HG03196 (cell line): ENCODE results near the gene CDC20B.
"Not testable (repeated sequence)": the region's sequence is repeated elsewhere in the genome, so short reads cannot be mapped to it uniquely, and the experiment has no call there.

Experiments used
- ATAC-seq: cut with Tn5 transposase; IDR thresholded peaks from one replicate; pipeline ENCODE4 v1.9.1; 2021; ENCODE audit not compliant: unreplicated experiment

CDC20B gene

DNA sequence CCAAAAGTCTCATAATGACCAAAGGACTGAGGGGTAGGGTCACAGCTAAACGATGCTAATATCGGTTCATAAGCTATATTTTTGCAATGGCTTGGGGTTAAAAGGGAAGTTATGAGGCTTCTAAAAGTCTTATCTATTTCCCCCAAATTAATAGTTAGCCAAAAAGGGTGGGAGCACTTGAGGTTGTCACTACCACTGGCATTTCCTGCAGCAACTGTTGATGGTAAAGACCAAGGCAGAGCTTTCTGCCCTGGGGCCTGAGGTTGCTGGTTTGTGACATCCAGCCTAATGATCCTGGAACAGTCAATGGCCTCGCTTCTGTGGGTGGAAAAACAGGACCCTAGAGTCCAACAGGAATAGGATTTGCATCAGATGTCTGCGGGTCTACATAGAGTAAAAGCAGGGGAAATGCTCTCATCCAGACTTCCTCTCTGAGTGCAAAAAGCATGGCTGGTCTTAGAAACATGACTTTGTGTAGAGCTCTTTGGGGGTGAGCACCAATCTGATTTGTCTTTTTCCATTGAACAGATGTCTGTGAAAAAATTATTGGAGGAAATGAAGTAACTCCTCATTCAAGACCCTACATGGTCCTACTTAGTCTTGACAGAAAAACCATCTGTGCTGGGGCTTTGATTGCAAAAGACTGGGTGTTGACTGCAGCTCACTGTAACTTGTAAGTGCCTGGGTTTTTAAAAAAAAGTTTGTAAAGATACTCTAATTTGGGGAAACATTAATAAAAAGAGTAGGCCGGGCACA, 67.9 kb downstream of the CDC20B start:
- no peak for ATAC-seq

DNA sequence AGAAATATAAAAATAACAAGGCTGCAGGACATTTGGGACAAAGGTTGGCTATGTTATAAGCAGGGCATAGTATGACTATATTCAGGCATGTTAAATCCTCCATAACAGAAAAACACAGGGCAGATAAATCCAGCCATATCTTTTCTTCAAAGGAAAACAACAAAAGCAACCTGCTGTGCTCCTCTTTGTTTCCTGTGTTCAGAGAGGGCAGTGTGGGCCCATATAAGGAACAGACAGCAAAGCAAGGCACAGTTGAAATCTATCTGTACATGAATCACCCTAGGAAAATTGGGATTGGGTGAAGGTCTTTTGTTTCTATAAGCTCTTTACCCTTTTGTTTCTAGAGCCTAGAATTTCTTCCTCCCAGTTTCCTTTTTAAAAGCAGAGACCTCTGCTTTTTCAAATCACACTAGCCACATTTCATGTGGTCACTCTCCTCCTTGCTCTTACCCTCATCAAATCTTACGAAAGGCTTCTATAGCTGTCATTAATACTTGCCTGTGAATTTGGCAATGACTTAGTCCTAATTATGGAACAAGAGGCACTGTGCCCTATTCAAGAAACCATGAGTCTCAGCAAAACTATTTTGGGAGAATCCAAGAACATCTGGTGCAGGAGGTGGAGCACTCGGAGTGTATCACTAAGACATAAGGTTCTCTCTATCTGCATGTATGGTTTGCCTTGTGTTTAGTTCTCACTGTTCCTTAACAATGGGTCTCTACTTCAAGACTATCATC, 68.8 kb downstream of the CDC20B start:
- ATAC-seq: no peak

DNA sequence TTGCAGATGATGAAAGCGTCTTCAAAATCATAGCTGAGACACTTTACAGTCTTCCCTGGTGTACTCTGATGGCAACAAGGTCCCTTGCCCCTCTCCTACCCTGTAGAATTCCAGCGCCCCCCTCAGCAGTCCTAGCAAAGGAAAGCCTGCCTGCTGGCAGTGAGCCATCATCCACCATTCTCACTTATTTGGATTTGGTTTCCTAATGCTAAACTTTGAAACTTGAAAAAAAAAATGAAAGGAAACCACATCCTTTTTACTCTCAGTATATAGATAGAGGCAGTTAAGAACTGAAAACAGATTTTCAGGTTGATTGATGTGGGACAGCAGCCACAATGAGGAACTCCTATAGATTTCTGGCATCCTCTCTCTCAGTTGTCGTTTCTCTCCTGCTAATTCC, 70.6 kb downstream of the CDC20B start, which contains the start of gene GZMA:
TSS of gene GZMA (plus strand) at position 299 of the 400 bp plus-strand sequence. CDS start at position 336, 37 bp downstream.
- ATAC-seq: no peak

DNA sequence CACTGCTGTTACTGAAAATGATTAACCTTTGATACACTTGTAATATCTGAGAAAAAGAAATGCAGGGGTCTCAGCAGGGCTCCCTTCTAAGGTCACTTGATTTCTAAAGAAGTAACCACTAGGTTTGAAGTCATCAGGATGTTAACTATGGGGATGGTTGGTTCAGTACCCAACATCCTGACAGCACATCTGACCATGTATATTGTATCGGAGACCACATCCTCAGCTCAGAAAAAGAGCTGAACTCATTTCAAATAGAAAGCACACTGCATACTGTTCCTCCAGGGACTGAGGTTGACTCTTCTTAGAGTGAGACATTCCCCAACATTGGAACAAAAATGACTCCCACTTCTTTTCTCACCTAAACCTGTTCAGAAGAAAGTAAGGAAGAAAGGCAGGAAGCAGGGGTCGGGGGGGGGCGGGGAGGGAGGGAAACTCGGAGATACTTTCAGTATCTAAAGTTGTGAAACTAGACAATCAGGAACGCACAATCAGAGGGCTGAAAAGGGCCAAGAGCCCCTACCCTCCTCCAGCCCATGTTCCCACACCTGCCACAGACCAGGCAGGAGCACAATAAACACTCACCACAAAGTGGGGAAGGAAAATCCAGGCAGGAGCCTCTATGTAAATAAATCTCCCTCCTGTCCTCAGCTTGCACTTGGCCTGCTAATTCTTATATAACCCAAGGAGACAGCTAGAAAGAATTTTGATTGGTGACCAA, 71.3 kb downstream of the CDC20B start:
- no peak for ATAC-seq

DNA sequence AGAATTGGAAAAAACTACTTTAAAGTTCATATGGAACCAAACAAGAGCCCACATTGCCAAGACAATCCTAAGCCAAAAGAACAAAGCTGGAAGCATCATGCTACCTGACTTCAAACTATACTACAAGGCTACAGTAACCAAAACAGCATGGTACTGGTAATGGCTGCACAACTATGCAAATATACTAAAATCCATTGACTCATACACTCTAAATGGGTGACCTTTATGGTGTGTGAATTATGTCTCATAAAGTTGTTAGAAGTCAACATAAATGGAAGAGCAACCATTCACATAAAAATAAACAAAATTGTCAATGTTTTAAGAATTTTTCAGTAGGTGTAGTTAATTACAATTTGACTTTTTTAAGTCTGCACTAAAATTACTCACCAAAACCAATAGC, 71.8 kb downstream of the CDC20B start:
- not testable (repeated sequence) for ATAC-seq

DNA sequence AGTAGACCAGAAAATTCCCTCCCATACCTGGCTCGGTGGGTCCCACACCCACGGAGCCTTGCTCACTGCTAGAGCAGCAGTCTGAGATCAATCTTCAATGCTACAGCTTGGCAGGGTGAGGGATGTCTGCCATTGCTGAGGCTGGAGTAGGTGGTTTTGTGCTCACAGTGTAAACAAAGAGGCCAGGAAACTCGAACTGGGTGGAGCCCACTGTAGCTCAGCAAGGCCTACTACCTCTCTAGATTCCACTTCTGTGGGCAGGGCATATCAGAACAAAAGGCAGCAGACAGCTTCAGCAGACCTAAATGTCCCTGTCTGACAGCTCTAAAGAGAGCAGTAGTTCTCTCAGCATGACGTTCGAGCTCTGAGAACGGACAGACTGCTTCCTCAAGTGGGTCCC, 76.1 kb downstream of the CDC20B start:
- ATAC-seq: no peak

DNA sequence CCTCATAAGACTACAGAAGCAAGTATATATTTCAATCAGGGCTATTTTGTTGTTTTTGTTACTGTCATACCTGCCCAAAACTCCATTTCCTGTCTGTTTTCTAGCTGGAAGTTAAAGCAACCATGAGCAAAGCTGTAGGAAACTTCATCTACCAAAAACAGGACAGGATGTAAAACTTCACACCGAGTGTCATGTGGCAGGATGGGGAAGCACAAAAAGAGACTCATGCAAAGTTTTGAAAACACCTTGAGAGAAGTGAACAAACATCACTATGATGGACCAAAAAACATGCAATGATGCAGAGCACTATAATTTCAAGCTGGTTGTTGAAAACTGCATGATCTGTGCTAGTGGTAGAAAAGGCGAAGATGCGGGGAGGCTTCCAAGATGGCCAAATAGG, 76.8 kb downstream of the CDC20B start:
- ATAC-seq: no peak

DNA sequence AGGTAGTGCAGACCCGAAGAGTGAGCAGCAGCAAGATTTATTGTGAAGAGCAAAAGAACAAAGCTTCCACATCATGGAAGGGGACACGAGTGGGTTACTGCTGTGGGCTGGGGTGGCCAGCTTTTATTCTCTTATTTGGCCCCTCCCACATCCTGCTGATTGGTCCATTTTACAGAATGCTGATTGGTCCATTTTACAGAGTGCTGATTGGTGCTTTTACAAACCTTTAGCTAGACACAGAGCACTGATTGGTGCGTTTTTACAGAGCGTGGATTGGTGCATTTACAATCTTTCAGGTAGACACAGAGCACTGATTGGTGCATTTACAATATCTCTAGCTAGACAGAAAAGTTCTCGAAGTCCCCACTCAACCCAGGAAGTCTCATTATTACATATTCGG, 82.0 kb downstream of the CDC20B start:
- ATAC-seq: not testable (repeated sequence)

DNA sequence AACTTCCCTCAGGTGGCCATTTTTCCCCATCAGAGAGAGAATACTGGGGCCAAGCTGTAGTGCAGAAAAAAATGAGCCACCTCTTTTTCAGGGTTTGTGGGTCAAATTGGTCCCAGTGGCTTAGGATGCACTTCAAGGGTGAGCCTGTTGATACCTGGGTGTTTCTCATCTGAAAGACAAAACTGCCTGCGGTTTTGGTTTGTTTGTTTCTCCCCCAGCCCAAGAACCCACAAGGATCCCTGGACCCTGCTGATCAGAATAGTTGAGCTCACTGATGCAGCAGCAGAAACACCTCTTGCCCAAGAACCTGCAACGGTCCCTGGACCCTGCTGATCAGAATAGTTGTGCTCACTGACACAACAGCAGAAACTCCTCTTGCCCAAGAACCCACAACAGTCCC, 83.7 kb downstream of the CDC20B start:
- not testable (repeated sequence) for ATAC-seq

DNA sequence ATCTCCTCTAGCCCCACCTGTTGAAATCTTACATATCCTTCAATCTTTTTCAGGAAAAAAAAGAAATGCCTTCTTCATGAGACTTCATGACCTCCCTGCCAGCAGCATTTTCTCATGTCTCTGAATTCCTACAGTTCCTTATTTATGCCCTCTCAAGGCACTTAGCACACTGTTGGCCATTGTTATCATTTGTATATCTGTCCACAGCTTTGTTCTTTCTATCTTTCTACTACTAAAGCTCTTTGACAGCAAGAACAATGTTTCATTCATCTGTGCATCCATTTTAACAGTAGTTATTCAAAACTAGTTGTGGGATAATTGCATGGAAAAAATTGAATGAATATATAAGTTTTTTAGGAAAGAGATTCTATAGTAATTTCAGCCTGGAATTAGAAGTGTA, 91.4 kb downstream of the CDC20B start:
- no peak for ATAC-seq

DNA sequence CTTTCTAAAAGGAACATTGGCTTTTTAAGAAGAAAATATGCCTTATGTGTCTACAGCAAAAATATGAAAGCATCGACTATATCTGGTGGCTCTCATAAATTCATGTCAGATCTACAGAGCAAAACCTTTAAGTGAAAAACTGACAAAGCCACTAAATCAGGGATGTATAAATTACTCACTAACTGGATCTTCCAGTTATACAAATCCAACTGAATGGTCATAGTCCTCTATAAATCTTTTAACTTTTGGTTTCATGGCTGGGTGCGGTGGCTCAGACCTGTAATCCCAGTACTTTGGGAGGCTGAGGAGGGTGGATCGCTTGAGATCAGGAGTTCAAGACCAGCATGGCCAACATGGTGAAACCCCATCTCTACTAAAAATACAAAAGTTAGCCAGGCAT, 99.8 kb downstream of the CDC20B start:
- ATAC-seq: no peak

DNA sequence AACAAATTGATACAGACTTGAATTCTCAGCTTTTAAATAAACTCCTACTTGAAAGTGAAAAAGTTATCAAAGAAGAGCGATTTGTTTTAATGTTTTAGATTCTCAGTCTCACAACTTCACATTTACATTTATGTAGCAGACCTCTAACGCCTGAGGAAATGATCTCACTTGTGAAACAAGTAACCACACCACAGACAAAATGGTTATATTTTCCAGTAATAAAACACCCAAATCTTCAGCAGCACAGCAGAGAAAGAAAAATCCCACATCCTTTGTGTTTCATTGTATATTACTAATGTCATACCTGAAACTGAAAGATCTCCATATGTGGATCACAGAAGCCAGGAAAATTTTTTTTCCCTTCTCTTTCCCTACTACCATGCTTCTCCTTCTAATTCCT, 100.3 kb downstream of the CDC20B start:
- no peak for ATAC-seq

DNA sequence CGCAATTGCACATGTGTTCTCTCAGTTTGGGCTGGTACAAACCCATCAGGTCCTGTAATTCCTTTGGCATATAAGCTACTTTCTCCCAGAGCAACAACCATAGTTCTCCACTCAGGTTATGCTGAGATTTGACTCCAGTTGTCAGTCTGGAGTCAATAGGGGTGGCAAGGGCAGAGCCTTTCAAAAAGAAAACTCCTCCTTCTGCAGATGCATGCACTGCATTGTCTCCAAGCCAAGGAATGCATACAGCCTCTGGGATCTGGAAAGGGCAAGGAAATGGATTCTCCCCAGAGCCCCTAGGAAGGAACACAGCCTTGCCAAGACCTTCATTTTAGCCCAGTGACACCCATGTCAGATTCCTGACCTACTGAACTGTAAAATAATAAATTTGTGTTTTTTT, 101.6 kb downstream of the CDC20B start:
- no peak for ATAC-seq

DNA sequence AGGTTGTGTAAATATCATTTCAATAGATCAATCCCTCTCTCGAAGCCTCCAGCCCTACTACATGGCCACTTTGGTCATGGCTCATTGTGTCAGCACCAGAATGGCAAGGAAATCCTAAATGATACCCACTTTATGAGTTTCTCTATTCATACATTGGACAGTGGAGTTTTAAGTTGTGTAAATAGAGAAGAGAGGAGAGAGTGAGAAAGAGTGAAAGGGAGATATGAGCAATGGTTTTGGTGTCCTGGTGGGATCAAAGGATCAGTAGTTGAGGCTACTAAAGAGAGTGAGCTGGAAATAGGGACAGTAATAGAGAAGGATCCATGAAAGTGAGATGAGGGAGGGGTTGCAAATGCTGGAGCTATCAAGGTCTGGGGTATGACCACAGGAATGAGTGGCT, 102.0 kb downstream of the CDC20B start:
- no peak for ATAC-seq

DNA sequence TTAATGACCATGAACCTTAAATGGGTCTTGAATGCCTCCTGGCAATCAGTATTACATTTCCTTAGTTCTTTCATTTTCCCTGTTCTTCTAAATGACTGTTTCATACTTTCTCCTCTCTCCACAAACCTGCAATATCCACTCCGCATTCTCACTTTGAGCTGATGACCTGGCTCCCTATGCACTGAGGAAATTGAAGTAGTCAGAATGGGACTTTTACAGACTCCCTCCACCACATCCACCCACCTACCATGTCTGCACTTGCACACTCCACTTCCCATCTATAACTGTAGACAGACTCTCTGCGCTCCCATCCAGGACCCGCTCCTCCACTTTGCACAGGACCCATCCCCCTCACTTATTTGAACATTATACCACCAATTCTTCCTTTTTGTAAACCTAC, 106.7 kb downstream of the CDC20B start:
- no peak for ATAC-seq

DNA sequence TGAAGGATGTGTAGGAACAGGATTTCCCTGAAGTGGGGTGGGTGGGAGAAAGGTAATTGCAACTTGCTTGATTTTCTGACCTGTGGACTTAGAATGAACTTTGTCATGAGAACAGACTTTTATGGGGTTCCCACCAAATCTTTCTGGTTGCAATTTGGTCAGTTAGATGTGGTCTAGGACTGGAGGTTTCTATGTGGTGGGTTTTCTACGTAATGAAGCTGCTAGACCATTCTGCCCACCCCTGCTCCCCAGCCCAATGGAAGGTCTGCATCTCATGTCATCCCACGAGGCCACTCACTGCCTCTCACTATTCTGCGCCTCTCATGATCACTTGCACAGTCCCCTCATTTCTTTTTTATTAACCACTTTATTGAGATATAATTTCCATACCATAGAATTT, 108.5 kb downstream of the CDC20B start:
- no peak for ATAC-seq

DNA sequence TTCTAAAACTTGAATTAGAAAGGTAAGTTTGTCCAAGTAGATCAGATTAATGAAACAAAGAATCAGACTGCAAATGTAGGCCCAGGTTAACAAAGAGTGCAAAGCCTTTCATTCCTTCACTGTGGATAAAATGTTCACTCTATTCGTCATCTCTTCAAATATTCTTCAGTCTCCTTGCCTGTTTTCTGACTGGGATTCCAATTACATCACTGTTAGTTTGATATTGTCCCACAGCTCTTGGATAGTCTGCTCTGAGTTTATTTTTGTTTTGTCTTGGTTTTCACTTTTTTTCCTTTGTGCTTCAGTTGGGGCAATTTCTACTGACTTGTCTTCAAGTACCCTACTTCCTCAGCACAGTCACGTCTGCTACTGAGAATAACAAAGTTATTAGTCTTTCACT, 109.1 kb downstream of the CDC20B start:
- no peak for ATAC-seq

DNA sequence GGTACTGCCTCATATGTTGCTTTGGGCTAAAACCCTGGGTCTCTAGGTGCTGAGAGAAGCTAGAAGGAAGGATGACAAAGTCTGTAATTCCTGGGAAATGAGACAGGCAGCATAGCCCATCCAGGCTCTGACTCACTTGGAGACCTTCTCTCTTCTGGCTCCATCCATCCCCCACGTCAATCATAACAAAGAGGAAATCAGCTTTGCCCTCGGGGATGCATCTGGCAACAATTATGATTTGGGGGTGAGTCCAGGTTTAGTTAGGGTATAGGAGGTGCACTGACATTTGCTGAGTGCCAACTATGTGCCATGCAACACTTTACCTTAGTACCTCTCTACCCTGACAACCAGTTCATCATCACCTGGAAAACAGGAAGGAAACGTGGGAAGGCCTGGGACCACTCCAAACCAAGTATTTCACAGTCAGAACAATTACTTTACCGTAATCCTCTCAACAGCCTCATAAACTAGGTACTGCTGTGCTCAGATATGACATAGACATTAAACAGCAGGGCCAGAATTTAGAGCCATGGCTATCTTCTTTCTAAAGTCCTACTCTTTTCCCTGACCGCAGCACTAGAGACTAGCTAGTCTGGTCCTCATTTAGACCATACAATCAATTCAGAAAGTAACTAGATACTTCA, 109.6 kb downstream of the CDC20B start:
- no peak for ATAC-seq
